Astrocyte of the cerebellum (primary cell): Measurements from ENCODE around the gene IL13.

Source experiments
- DNase-seq: peaks from one replicate; pipeline ENCODE4 v3.0.0-alpha.2; 2011; ENCODE audit warnings: low read depth
- H3K4me3 ChIP-seq: 2 replicates; pipeline ENCODE4 v1.5.1; 2011; ENCODE audit warnings: mild to moderate bottlenecking, low read depth, low read length, moderate library complexity
- in situ Hi-C: cut with HindIII; loops from 2 replicates; pipeline ENCODE4 v1.10.0; 2017; ENCODE audit warnings: low sequenced_read_pairs
- TF ChIP-seq, protein P1 (sequence below): IDR thresholded peaks from 2 replicates; pipeline ENCODE4 v1.5.1; 2012; ENCODE audit warnings: low read length, low read depth, moderate library complexity, mild to moderate bottlenecking; ENCODE audit errors: missing control alignments

Gene IL13

DNA sequence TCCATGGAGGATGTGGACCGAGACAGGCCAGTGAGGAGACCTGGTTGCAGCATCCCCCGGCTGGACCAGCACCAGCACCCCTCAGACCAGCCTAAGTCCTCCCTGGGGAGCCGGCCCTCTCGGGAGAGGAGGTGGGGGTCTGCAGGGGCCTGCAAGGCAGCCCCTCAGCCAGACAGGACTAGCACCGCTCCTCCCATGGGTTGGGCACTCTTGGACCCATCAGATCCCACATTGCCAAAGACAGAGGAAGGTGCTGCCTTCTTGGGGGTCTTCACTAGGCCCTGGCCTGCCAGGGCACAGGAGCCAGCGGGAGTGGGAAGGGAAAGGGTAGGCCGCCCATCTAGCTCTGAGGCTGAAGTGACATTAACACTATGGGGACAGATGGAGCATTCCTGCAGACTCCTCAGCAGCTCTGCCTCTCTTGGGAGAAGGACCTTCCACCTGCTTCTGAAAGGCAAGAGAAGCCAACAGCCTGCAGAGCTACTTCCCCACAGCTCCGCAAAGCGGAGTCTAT, 6.8 kb downstream of the IL13 start:
- TF ChIP-seq, protein P1, sequence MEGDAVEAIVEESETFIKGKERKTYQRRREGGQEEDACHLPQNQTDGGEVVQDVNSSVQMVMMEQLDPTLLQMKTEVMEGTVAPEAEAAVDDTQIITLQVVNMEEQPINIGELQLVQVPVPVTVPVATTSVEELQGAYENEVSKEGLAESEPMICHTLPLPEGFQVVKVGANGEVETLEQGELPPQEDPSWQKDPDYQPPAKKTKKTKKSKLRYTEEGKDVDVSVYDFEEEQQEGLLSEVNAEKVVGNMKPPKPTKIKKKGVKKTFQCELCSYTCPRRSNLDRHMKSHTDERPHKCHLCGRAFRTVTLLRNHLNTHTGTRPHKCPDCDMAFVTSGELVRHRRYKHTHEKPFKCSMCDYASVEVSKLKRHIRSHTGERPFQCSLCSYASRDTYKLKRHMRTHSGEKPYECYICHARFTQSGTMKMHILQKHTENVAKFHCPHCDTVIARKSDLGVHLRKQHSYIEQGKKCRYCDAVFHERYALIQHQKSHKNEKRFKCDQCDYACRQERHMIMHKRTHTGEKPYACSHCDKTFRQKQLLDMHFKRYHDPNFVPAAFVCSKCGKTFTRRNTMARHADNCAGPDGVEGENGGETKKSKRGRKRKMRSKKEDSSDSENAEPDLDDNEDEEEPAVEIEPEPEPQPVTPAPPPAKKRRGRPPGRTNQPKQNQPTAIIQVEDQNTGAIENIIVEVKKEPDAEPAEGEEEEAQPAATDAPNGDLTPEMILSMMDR: no peak
- no peak for DNase-seq
- in situ Hi-C loops: no loop called here
- no peak overlapping the region for H3K4me3 ChIP-seq

DNA sequence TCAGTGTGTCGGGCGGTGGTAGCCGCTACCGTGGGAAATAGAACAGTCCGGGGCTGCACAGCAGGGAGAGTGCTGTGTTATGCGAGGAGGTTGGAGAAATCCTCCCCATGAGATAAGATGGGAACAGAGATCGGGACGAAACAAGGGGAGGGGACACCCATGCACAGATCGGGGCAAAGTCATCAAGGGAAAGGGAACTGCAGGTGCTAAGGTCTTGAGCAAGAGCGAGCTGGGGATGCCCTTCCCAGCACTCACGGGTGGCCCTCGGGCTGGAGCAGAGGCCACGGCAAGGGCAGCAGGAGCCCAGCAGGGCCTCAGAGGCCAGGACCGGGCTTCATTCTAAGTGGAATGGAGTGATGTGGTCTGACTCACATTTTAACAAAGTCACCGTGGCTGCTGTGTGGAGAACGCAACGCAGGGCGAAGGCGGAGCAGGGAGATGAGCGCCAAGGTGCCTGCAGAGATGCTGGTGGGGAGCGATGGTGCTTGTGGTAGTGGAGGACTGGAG, 7.7 kb downstream of the IL13 start:
- in situ Hi-C loops: no loop called here
- no peak for DNase-seq
- no peak overlapping the region for H3K4me3 ChIP-seq
- TF ChIP-seq, protein P1: no peak

DNA sequence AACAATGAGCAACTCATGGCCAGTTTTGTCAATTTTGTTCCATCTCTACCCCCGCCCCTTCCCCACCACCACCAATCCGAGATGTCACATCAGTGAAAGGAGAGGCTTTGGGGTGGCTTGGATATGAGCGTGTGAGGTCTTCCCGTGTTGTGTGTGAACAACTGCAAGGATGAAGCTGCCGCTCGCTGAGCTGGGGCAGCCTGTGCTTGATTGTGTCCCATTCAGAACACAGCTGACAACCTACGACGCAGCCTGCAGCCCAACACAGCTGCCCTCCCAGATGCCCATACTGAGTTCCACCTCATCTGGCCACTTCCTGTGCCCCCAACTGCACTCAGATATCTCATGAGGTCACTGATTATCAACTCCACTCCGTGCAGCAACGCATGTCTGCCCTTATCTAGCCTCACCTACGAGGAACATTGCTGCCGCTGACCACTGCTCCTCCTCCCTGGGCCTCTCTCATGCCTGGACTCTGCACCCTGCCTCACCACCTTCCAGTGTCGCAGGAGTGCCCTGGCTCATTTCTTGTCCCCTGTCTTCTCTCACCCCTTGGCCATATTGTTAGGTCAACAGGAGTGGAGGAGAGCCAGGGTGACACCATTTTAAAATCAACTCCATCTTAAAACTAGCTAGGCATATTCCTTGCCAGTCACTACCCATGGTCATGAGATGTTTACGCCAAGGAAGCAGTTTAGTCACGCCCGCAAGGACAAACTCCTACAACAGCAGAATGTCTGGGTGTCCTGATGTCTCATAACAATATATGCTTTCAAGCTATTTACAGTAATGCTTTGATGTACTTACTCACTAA, 8.5 kb downstream of the IL13 start:
- TF ChIP-seq, protein P1: no peak
- in situ Hi-C loops: no loop called here
- H3K4me3 ChIP-seq: no peak overlapping the region
- no peak for DNase-seq

DNA sequence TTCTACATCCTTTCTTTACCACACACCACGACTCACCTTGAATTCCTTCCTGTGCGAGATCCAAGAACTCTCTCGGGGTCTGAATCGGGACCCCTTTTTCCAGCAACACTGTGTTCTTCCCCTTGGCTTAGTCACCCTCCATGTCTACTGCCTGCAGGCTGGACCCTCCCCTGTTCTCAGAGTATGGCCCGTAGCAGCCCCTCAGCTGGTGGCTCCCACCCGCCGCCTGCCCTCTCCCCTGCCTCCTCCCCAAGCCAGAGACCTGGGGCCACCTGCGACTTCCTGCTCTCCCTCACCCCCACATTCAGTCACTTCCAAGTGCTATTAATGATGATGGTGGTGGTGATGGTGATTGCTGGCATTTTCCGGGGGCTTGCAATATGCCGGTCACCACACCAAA, 9.3 kb downstream of the IL13 start:
- in situ Hi-C loops: no loop called here
- DNase-seq: no peak
- TF ChIP-seq, protein P1: no peak
- H3K4me3 ChIP-seq: no peak overlapping the region

DNA sequence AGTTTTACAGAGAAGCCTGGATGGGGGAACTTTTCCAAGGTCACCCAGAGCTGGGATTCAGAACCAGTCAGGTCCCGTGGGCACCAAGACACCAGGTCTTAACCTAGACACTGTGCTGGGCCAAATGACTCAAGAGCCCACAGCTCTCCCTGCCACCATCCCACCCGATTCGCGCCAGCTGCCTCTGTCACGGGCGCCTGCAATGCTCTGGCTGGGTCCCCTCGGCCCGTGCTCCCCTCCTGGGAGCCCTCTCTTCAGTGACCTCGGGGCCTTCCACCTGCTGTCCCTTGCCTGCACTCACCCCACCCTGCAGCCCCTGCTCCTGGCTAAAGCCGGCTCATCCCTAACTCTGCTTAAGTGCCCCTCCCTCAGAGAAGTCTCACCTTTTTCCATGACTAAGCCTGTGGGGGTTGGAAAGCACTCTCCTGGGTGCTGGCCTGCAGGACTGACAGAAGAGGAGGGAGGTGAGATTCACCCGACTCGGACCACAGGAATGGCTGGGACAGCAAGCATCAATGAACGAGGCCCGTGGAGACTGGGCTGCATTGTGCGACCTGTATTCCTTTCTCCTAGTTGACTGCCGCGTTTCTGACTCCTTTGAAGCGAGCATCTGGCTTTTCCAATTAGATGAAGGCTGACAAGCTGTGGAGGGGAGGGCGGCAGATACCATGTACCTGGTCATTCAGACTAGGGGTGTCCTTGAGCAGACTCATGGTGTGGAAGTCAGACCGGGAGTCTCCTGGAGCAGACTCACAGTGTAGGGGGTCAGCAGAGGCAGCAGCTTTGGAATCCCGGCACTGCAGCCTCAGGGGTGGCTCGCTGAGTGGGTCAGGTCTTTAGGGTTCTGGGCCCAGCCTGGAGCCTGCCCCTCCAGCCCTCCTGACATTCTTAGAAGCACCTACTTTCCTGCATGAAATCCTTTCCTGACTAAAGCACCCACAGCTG, 10.1 kb downstream of the IL13 start:
- TF ChIP-seq, protein P1: no peak
- no peak for DNase-seq
- in situ Hi-C loops: no loop called here
- no peak overlapping the region for H3K4me3 ChIP-seq
